Activated T-cell treated with anti-CD3 and anti-CD28 coated beads for 48 hours (primary cell): ENCODE data around the gene INTS13.
A peak's percentile ranks its signal among the peaks of the same experiment; 100 is the strongest.
"Not testable (repeated sequence)": the region's sequence is repeated elsewhere in the genome, so short reads cannot be mapped to it uniquely, and the experiment has no call there.

ENCODE experiments used
- DNase-seq: peaks from one replicate; pipeline ENCODE4 v3.0.0-alpha.2; 2020; ENCODE audit warnings: low read depth

INTS13 gene

DNA sequence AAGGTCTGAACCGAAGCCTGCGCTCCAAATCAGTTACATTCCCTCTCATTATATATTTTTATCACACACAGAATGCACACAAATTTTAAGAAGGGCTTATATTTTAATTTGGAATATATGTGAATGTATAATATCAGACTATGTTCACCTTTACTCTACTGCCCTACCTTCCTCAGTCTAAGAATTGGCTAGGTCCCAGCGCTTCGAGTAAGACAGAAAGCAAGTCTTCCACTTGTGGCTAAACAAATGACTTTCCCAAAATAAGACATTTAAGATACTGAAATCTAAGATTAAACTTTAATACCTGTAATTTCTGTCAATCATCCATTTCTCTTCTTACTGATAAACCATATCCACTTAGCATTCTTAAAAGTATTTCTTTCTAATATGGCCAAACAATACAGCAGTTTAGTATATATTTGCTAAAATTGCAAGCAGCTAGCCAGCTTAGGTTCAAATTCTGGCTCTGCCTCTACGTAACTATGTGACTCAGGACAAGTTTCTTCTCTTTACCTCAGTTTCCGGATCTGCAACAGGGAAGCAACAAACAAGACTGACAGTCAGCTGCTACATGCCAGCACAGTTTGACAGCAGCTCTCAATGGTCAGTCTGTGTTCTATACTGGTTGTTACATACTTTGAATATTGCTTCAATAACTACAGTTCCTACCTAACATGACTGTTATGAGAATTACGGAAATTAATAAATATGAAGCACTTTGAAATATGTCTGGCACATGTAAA is 2.0 kb downstream of the INTS13 start:
- no peak for DNase-seq

DNA sequence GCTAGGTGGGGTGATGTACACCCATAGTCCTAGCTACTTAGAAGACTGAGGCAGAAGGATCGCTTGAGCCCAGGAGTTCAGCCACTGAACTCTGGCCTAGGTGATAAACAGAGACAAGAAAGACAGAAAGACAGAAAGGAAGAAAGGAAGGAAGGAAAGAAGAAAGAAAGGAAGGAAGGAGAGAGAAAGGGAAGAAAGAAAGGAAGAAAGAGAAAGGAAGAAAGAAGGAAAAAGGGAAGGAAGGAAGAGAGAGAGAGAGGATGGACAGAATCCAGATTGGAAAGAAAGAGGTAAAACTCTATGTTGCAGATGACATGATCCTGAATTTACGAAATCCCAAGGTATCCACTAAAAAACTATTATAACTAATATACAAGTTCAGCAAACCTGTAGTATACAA is 8.2 kb downstream of the INTS13 start:
- DNase-seq: no peak

DNA sequence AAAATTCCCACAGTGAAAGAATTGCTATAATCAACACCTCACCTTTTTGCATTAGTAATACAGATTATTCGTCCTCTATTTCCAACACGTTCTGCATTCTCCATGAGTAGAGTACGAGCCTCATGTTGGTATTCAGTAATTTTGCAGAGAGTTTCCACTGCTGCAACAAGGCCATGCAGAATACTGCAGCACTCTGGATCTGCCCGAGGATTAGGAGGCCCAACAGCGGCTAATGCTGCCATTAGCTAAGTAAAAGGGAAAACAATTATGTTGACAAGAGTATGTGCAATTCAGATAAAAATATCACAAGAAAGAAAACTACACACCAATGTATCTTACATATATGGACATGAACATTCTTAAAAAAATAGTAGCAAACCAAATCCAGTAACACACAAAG is 9.1 kb downstream of the INTS13 start:
- no peak for DNase-seq

DNA sequence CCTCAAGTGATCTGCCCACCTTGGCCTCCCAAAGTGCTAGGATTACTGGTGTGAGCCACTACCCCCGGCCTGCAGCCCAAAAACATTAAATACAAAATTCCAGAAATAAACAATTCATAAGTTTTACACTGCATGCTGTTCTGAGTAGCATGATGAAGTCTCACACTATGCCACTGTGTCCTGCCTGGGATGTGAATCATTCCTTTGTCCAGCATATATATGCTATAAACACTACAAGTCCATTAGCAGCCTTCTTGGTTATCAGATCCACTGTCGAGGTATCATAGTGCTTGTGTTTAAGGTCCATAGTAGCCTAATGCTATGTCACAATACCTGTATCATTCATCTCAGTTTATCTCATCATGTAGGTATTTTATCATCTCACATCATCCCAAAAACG is 15.9 kb downstream of the INTS13 start:
- DNase-seq: no peak

DNA sequence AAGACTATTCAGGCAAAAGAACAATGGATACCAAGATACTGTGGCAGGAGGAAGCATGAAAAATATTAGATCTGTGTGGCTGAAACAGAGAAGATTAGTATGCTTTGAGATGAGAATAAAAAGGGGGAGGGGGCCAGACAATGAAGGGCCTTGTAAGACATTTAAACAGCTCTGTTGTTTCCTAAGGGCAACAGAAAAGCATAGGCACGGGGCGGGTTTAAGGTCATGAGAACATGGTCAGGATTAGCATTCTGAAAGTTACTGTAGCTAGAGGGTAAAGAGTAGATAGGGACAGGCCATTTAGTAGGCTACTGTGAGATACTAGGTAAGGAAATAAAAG is 18.6 kb downstream of the INTS13 start:
- no peak for DNase-seq

DNA sequence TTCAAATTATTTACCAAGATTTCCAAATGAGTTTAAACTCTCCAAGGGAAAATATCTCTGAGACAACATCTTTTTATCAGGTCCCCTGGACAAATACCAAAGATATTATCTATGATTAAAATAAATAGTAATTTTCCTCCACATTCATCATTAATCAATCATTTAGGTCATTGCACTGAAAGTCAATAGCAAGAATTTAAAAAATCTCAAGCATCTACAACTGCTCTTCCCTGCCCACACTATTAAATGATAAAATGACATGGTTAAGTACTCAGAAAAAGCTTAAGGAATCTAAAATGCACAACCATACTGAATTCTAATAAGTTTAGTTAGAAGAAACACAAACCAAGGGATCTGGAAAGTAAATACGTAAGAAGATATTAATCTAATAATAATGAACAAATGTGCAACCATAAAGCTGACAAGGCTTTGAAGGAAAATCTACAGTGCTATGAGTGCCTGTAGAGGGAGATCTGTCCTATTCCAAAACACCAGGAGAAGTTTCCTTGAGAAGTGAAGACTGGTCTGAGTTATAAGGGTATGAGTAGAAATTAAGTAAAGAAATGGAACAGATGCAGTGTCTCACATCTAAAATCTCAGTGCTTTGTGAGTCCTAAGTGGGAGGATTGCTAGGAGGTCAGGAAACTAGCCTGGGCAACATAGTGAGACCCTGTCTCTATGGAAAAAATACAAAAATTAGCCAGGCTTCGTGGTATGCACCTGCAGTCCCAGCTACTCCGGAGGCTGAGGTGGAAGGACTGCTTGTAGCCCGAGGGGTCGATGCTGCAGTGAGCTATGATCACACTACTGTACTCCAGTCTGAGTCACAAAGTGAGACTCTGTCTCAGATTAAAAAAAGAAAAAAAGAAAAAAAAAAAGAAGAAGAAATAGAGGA is 19.2 kb downstream of the INTS13 start:
- DNase-seq: no peak

DNA sequence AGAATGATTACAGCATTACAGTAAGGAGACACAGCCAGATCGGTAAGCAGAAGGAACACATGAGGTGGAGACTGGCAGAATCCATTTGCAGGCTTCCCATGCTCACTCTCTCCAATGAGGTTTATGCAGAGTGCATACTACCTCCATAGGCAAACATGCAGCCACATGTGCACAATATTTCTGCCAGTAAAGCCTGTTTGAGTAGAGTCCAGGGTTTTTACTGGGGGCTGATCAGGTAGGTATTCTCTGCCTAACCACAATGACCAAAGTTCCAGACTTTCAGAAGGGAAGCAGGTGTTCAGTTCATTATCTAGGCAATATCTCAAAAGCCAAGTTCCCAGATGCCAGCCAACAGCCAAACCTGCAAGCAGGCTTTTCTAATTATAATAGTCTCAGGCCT is 31.1 kb downstream of the INTS13 start:
- DNase-seq: no peak

DNA sequence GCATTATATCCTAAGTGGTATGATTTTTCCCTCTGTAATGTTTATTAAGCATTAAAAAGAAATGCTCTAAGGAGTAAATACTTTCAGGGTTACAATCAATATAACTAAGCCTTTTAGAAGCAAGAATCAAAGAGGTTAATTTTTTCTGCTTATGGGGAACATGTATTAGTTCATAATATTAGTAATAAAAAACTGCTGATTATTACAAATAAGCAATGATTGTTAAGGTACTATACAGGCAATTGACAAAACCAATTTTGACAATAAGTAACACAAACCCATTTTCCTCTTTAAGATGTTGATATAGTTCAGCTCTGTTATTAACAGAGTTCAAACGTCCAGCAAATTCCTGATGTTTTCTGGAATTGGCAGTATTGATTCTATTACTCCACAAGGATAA is 31.8 kb downstream of the INTS13 start:
- no peak for DNase-seq

DNA sequence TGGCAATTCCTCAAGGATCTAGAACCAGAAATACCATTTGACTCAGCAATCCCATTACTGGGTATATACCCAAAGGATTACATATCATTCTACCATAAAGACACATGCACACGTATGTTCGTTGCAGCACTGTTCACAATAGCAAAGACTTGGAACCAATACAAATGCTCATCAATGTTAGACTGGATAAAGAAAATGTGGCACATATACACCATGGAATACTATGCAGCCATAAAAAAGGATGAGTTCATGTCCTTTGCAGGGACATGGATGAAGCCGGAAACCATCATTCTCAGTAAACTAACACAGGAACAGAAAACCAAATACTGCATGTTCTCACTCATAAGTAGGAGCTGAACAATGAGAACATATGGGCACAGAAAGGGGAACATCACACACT is 34.4 kb downstream of the INTS13 start:
- DNase-seq: not testable (repeated sequence)

DNA sequence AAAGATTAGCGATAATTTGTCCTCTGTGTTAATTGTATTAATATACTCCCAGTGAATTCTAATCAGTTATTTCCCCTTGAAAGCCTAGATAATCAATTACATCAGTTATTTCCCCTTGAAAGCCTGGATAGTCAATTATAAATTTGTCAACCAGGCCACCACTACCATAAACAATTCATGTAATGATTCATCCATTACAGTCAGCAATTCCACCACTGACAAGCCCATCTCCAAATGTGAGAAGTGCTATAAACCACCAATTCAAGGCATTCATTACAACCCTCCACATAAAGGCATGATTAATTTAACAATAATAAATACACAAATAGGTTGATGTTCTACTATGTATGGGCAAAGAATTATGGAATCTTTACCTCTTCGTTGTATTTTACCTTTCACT is 40.9 kb downstream of the INTS13 start:
- DNase-seq: no peak

DNA sequence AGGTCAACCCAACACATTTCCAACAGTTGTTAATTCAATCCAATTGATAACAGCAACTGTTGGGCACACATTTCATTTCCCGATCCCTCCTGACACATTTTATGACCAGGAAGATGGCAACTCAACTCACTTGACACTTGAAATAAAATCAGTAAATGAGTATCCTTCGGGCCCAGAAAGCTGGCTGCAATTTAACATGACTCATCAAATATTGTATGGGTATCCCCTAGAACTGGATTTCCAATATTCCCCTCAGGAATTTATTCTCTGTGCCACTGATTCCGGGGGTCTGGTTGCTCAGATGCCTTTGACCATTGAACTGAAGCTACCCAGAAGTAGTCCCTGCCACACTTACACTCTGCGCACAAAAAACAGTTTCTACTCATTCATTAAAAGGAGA is 42.1 kb downstream of the INTS13 start:
- no peak for DNase-seq

DNA sequence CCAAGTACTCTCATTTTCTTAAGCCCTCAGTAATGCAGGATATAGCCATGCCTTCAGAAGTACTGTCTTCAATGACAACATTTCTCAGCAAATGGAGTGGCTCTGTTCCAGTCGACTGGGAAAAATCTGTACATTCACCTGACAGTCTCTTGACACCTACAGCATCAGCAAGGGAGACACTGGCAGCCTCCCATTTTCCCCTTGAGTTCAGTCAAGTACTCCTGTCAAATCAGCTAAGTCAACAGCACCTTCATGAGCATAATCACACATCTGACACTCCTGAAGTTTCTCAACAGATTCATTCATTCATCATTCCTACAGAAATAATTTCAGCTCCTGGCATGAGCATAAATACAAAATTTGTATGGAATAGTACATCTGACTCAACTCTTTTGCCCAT is 46.1 kb downstream of the INTS13 start:
- DNase-seq: no peak

DNA sequence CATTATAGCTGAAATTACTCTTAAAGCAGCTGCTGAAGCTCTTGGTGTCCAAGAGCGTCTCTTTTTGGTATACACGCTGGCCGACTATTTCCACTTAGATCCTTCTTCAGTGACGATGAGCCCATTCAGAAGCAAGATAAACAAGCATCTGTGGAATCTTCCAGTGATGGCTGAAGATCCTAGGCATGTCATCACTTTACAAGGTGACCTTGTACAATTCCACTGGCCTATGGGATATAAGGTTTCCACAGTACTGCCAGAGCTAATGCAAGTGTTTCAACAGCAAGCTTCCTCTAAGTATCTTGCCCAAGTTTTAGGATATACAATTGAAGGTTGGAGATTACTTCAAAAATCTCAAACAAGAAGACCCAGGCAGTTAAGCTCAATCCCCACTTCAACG is 47.0 kb downstream of the INTS13 start:
- no peak for DNase-seq

DNA sequence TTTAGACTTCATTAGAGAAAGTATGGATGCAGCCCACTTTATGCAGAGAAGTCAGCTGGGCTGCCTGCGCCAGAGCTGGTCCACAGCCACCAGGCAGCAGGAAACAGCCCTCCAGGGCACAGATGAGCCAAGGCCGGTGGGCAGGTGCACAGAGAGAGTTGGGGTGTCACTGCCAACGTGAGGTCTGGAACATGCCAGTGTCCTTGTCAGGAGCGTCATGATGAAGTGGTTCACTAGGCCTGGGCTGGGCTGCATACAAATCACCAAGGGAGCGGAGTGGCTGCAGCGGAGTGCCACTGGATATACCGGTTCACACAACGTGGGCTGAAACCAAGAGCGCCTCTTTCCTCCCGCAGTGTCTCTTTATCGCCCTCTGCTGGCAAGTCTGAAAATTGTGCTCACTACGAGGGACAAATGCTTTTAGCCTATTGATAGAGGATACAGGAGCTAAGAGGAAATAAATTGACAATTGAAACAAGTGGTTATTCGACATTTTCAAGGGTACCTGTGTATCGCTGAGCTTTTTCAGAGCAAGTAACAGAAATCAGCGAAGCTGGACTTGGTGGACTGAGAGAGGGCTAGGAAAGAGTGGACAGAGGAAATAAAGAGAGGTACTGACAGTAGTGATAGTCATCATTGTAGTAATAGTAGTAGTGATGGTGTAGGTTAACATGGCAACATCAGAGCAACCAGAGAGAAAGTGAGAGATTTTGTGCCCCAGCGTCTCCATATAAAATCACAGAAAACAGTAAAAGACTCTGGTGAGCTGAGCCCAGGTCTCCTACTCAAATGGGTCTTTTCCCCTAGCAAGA is 52.8 kb downstream of the INTS13 start:
- peak; percentile 71 for DNase-seq

DNA sequence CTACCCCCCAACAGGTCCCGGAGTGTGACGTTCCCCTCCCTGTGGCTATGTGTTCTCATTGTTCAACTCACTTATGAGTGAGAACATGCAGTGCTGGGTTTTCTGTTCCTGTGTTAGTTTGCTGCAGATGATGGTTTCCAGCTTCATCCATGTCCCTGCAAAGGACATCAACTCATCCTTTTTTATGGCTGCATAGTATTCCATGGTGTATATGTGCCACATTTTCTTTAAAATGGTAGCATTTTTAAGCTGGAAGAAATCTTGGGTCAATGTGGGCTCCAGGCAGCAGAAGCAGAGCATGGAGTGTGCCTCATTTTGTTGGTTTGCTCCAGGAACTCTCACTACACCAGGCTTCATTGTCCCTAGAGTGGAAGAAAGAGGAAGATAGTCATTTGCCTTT is 57.2 kb downstream of the INTS13 start:
- no peak for DNase-seq

DNA sequence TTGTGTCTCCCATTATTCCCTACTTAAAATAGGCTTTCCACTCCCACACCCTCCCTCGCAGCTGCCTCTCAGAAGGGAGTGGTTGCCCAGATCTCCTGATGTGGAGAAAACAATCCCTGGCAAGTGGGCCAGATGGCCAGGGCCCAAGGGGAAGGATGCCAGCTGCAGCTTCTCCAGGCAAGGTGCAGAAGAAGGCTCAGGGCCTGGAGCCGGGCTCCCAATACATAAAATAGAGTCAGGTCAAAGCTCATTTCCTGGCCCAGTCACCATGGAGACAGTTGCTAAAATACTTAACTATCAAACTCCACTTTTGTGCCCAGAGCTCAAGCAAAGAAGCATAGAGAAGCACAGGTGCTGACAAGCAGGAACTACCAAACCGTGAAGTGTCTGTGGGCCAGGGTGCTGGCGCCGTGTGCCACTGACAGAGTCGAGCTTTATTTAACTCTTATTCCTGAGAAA is 59.1 kb downstream of the INTS13 start:
- no peak for DNase-seq

DNA sequence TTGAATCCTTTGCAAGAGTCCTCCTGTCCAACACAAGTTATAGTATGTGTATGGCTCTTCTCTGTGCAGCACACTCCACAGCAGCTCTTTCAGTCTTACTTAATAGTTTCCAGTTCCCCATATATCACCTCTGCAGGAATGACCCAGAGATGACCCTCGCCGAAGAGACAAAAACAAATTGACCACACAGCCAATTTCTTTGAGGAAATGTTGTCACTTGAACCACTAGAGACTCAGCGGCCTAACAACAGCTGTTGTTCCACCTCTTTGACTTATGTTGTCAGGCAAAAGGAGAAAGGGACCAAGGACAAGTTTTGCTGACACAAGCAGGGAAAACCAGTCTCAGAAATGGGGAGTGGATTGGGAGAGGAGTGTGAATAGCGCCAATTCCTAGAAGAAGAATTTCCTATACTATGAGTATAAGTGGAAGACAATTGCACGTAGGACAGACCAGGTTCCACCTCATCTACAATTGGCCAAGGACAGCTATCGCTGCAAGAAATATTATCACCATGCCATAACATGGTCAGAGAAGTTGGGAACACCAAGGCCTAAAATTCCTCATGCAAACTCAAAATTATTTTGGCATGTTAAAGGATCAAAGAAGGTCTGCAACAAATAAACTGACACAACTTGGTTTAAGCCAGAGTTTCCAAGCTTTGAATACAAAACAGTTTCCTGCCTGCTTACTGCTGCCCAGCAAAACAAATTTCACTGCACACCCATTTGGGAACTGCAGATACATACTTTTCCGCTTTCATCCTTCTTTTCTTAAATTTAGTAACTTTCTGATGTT is 63.1 kb downstream of the INTS13 start:
- no peak for DNase-seq

DNA sequence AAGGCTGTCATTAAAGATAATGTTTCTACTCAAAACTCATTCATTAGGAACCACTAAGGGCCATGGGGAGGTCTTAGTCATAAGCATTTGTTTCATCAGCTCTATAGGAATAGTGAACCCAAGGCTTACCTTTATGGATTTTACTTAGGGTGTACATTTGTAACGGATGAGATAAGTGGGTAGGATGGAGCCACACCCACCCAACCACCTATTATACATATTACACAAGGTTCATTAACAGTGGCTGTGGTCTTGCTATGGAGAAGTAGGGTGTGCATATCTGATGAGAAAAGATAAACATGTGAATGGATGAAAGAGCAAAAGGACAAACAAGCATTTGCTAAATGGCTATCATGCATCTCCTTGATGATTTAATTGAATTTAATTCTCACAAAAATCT is 65.2 kb downstream of the INTS13 start:
- no peak for DNase-seq

DNA sequence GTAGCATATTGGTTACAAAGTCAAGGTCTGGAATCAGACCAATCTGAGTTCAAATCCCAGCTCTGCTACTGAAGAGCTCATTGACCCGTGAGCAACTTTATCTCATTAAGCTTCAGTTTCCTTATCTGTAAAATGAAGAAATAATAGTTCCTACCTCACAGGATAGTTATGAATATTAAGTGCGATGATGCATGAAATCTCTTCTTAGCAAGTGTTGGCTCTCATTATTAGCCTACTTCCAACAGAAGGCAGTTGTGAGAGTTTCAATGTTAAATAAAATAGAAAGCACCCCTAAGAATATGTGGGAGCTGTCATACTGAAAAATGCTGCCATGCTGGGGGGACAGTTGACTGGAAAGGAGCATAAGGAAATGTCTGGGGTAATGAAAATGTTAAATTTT is 65.8 kb downstream of the INTS13 start:
- DNase-seq: no peak

DNA sequence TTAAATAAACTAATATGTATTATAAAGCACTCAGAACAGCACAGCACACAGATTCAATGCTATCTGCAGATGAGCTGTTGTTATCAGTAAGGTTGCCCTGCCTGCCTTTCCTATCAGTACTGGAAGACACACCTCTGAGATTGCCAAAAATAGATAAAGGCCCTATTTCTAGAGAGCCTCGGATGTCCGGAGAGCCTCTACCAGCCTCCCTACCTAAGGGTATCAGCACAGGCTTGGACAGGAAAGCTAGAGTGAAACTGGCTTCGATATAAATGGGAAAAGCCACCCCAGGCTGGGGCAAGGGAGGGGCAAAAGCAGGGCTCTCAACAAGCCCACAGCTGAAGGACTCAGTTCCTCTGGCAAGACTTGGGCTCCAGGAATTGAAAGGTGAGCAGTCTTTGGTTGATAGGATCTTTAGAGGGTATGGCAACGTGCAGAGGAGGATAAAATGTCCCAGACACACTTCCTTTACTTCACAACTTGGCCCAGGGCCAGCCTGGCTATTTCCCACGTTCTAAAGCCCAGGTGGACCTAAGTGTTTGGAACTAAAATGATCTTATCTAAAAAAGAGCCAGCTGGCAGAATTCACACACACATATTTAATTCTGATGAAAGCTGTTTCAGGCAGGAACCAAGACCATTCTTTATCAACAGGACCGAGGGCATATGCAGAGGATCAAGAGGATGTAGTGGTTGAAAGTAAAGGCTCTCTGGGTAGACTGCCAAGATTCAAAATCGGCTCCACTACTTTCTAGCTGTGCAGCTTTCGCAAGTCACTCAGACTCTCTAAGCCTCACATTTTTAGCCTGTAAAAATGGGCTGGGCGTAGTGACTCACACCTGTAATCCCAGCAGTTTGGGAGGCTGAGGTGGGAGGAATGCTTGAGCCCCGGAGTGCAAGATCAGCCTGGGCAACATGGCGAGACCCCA is 67.0 kb downstream of the INTS13 start:
- DNase-seq: no peak
